Liver (tissue), 9 donors: ENCODE data around the gene OTUB1. TPM values are rescaled to one million over a fixed set of nuclear protein-coding genes. Genes with fewer than 3 reads are reported as not detected.

ENCODE experiments used
- DNase-seq: peaks from one replicate; pipeline ENCODE4 v3.0.0-alpha.2; 2017; ENCODE audit warnings: low spot score
- H3K27ac ChIP-seq, 2 donors: one replicate each; pipeline ENCODE4 v1.7.0; 2013; ENCODE audit warnings: inconsistent platforms in 2 of 2, low read length in 2 of 2, control low read depth in 1 of 2, low read depth in 1 of 2, mild to moderate bottlenecking in 1 of 2
- H3K27me3 ChIP-seq, 4 donors: one replicate each; pipeline versions ENCODE4 v1.6.1 to v1.7.0; 2013; ENCODE audit warnings: low read length in 3 of 4, inconsistent platforms in 1 of 4, mild to moderate bottlenecking in 1 of 4, moderate library complexity in 1 of 4; ENCODE audit not compliant: control insufficient read depth in 4 of 4, insufficient read depth in 4 of 4
- H3K36me3 ChIP-seq, 4 donors: one replicate each; pipeline versions ENCODE4 v1.6.1 to v1.7.0; 2013; ENCODE audit warnings: low read length in 3 of 4, mild to moderate bottlenecking in 3 of 4, low read depth in 1 of 4, moderate library complexity in 1 of 4; ENCODE audit not compliant: control insufficient read depth in 4 of 4, insufficient read depth in 3 of 4
- H3K4me1 ChIP-seq, 4 donors: one replicate each; pipeline versions ENCODE4 v1.6.1 to v1.7.0; 2013; ENCODE audit warnings: low read length in 3 of 4, mild to moderate bottlenecking in 3 of 4, moderate library complexity in 1 of 4; ENCODE audit not compliant: control insufficient read depth in 4 of 4, insufficient read depth in 4 of 4
- H3K4me3 ChIP-seq, 3 donors: one replicate each; pipeline versions ENCODE4 v1.6.1 to v1.7.0; 2013; ENCODE audit warnings: low read length in 3 of 3, control low read depth in 1 of 3, low read depth in 1 of 3, mild to moderate bottlenecking in 1 of 3
- H3K9ac ChIP-seq, 2 donors: one replicate each; pipeline ENCODE4 v1.7.0; 2013; ENCODE audit warnings: low read length in 2 of 2, mild to moderate bottlenecking in 2 of 2, moderate library complexity in 2 of 2, control low read depth in 1 of 2, low read depth in 1 of 2
- H3K9me3 ChIP-seq, 4 donors: one replicate each; pipeline versions ENCODE4 v1.6.1 to v1.7.0; 2013; ENCODE audit warnings: low read length in 3 of 4; ENCODE audit not compliant: control insufficient read depth in 4 of 4
- ATF3 ChIP-seq: IDR thresholded peaks from 2 replicates; pipeline ENCODE4 v1.6.1; 2016; ENCODE audit warnings: antibody characterized with exemption
- CTCF ChIP-seq: fragments of 150-350 bp; IDR thresholded peaks from 2 replicates; pipeline ENCODE4 v1.5.1; 2017; ENCODE audit warnings: improper control_type of control experiment, low read depth, low read length; ENCODE audit not compliant: missing input control
- EGR1 ChIP-seq, 2 donors: IDR thresholded peaks; 2 replicates each; pipeline ENCODE4 v1.6.1; 2016 to 2018; ENCODE audit warnings: antibody characterized with exemption in 2 of 2, low read depth in 2 of 2
- FOXA1 ChIP-seq: IDR thresholded peaks from 2 replicates; pipeline ENCODE4 v1.6.1; 2016; ENCODE audit warnings: antibody characterized with exemption
- FOXA2 ChIP-seq: IDR thresholded peaks from 2 replicates; pipeline ENCODE4 v1.6.1; 2016; ENCODE audit warnings: antibody characterized with exemption
- GABPA ChIP-seq, 2 donors: IDR thresholded peaks in 1 of 2; conservative IDR thresholded peaks in 1 of 2; 2 replicates each; pipeline ENCODE4 v1.6.1; 2016; ENCODE audit warnings: antibody characterized with exemption in 2 of 2, mild to moderate bottlenecking in 1 of 2, moderate library complexity in 1 of 2
- HNF4A ChIP-seq, 2 donors: conservative IDR thresholded peaks; 2 replicates each; pipeline ENCODE4 v1.6.1; 2016; ENCODE audit warnings: antibody characterized with exemption in 2 of 2, mild to moderate bottlenecking in 2 of 2
- HNF4G ChIP-seq: IDR thresholded peaks from 2 replicates; pipeline ENCODE4 v1.6.1; 2016; ENCODE audit warnings: antibody characterized with exemption
- JUND ChIP-seq, 2 donors: IDR thresholded peaks; 2 replicates each; pipeline ENCODE4 v1.6.1; 2016; ENCODE audit warnings: antibody characterized with exemption in 2 of 2
- MAX ChIP-seq: IDR thresholded peaks from 2 replicates; pipeline ENCODE4 v1.6.1; 2016; ENCODE audit warnings: antibody characterized with exemption
- NR2F2 ChIP-seq: IDR thresholded peaks from 2 replicates; pipeline ENCODE4 v1.6.1; 2016; ENCODE audit warnings: antibody characterized with exemption
- RAD21 ChIP-seq, 2 donors: IDR thresholded peaks; 2 replicates each; pipeline ENCODE4 v1.6.1; 2016; ENCODE audit warnings: antibody characterized with exemption in 2 of 2, mild to moderate bottlenecking in 2 of 2
- REST ChIP-seq: IDR thresholded peaks from 2 replicates; pipeline ENCODE4 v1.6.1; 2016; ENCODE audit warnings: antibody characterized with exemption, mild to moderate bottlenecking
- RXRA ChIP-seq, 2 donors: IDR thresholded peaks; 2 replicates each; pipeline ENCODE4 v1.6.1; 2017 to 2018; ENCODE audit warnings: antibody characterized with exemption in 2 of 2, mild to moderate bottlenecking in 1 of 2
- SP1 ChIP-seq: IDR thresholded peaks from 2 replicates; pipeline ENCODE4 v1.6.1; 2018; ENCODE audit warnings: antibody characterized with exemption, mild to moderate bottlenecking
- TAF1 ChIP-seq: conservative IDR thresholded peaks from 2 replicates; pipeline ENCODE4 v1.6.1; 2016; ENCODE audit warnings: antibody characterized with exemption, mild to moderate bottlenecking
- YY1 ChIP-seq: IDR thresholded peaks from 2 replicates; pipeline ENCODE4 v1.6.1; 2016; ENCODE audit warnings: antibody characterized with exemption, mild to moderate bottlenecking
- ZBTB33 ChIP-seq: IDR thresholded peaks from 2 replicates; pipeline ENCODE4 v1.6.1; 2016; ENCODE audit warnings: antibody characterized with exemption
- WGBS: extraction: QIAGEN DNeasy Blood & Tissue Kit; methylation state at CpG from one replicate; pipeline ENCODE4 v1.1.7; 2013; 5-methylcytosine and 5-hydroxymethylcytosine counted together
- polyA plus RNA-seq, 2 donors: library from polyadenylated mRNA; stranded (reverse) in 1 of 2; unstranded in 1 of 2; fragments of 200-250 nt in 1 of 2; fragments of >200 nt in 1 of 2; fragmentation: Nextera tagmentation in 1 of 2; extraction: Ambion mirVana in 1 of 2; gene quantifications; one replicate each; pipeline versions ENCODE4 v1.2.1 to v1.2.3, GENCODE V29; 2013 to 2015
- total RNA-seq, 2 donors: library from RNA; depleted of rRNA; stranded (reverse); fragments of >200 nt; gene quantifications; one replicate each; pipeline ENCODE4 v1.2.3, GENCODE V29; 2014
- donor health status: healthy.
- donor health status: healthy.
- donor health status: healthy.
- donor health status: healthy.
- donor health status: healthy.

Gene OTUB1
- total and polyA plus RNA-seq, 4 donors, result 18.8 to 44.6 (median 28.5) TPM

- H3K36me3 ChIP-seq, result peaks cover 4 to 19% (median 8%) of the 10 kb centered on the region in 4 donors
- 89% methylated on average over 20 of the region's 20 CpGs for WGBS
- no peak overlapping the region for H3K4me3 ChIP-seq
- no peaks in the 10 kb centered on the region for H3K27me3 ChIP-seq
- H3K9me3 ChIP-seq, result no peaks in the 10 kb centered on the region
- no peak overlapping the region for H3K27ac ChIP-seq
- H3K4me1 ChIP-seq, result peaks cover 0 to 2% (median 0%) of the 10 kb centered on the region in 4 donors
- no peak overlapping the region for H3K9ac ChIP-seq
- TF ChIP-seq JUND (IDR thresholded peaks at IDR 0.05) (no peak), HNF4A (conservative IDR thresholded peaks at IDR 0.05) (no peak), REST (no peak), FOXA1 (no peak), RXRA (IDR thresholded peaks at IDR 0.05) (no peak), ATF3 (no peak), YY1 (no peak), GABPA (IDR thresholded peaks at IDR 0.05 in 1 of 2, conservative IDR thresholded peaks at IDR 0.05 in 1 of 2) (no peak), SP1 (no peak), TAF1 (no peak), CTCF (no peak), ZBTB33 (no peak), MAX (no peak), HNF4G (no peak), NR2F2 (no peak), EGR1 (IDR thresholded peaks at IDR 0.05; ENCODE audit: low read depth in 2 of 2) (no peak), RAD21 (IDR thresholded peaks at IDR 0.05) (no peak), FOXA2 (no peak)
- no peak for DNase-seq
Observed at GRCh38 chr11:63951779-63952536, 34.3 kb upstream of the OTUB1 start.
